HEK293 (cell line): ENCODE data around the gene PRRC2B.

ENCODE experiments used
- CTCF ChIA-PET: fragments of 350-600 bp; formaldehyde crosslinking; extraction: SDS; loops from one replicate; lab custom pipeline; 2021; ENCODE audit warnings: antibody characterized with exemption; lab: Yijun Ruan, JAX
- POLR2A ChIA-PET: fragments of 300-600 bp; formaldehyde crosslinking; extraction: SDS; loops from one replicate; lab custom pipeline; 2020; ENCODE audit warnings: antibody characterized with exemption, inconsistent platforms; lab: Yijun Ruan, JAX
- H3K27ac ChIP-seq: fragments of 200-500 bp; sonication (Bioruptor generic); 2 replicates; pipeline ENCODE4 v1.5.1; 2014; ENCODE audit warnings: low read depth, low read length, control low read depth, inconsistent platforms; ENCODE audit errors: extremely low read depth
- H3K36me3 ChIP-seq, 2 experiments: fragments of 200-500 bp in 1 of 2; sonication (Bioruptor generic) in 1 of 2; 1 replicate in 1 of 2; 2 replicates in 1 of 2; pipeline ENCODE4 v1.5.1; 2014 to 2017; ENCODE audit warnings: inconsistent platforms in 2 of 2, low read length in 2 of 2; ENCODE audit not compliant: control insufficient read depth in 2 of 2, insufficient read depth in 1 of 2
- H3K4me1 ChIP-seq: fragments of 200-500 bp; sonication (Bioruptor generic); 2 replicates; pipeline ENCODE4 v1.5.1; 2014; ENCODE audit warnings: mild to moderate bottlenecking, low read length, inconsistent platforms; ENCODE audit not compliant: control insufficient read depth, insufficient read depth
- H3K4me3 ChIP-seq: 2 replicates; pipeline ENCODE4 v1.5.1; 2011; ENCODE audit warnings: low read depth, mild to moderate bottlenecking, control low read depth, low read length, moderate library complexity
- H3K9me3 ChIP-seq: fragments of 200-500 bp; sonication (Bioruptor generic); 2 replicates; pipeline ENCODE4 v1.5.1; 2014; ENCODE audit warnings: low read depth, low read length, inconsistent platforms; ENCODE audit not compliant: control insufficient read depth, insufficient read depth
- EGR2 ChIP-seq: fragments of 450-650 bp; formaldehyde crosslinking; IDR thresholded peaks from 2 replicates; pipeline ENCODE4 v1.5.1; 2016; ENCODE audit warnings: low read depth, missing biosample characterization, missing genetic modification characterization
- WT1 ChIP-seq: fragments of 450-650 bp; formaldehyde crosslinking; IDR thresholded peaks from 2 replicates; pipeline ENCODE4 v1.5.1; 2016; ENCODE audit warnings: missing biosample characterization, missing genetic modification characterization
- ZEB2 ChIP-seq: fragments of 450-650 bp; formaldehyde crosslinking; IDR thresholded peaks from 2 replicates; pipeline ENCODE4 v1.5.1; 2016; ENCODE audit warnings: missing biosample characterization, missing genetic modification characterization
- ZFHX2 ChIP-seq: fragments of 450-650 bp; formaldehyde crosslinking; conservative IDR thresholded peaks from 2 replicates; pipeline ENCODE4 v1.5.1; 2016; ENCODE audit warnings: missing biosample characterization, missing genetic modification characterization
- ZNF311 ChIP-seq: fragments of 450-650 bp; formaldehyde crosslinking; IDR thresholded peaks from 2 replicates; pipeline ENCODE4 v1.5.1; 2017; ENCODE audit warnings: missing biosample characterization, missing genetic modification characterization, borderline replicate concordance
- ZNF394 ChIP-seq: fragments of 450-650 bp; formaldehyde crosslinking; IDR thresholded peaks from 2 replicates; pipeline ENCODE4 v1.5.1; 2016; ENCODE audit warnings: missing biosample characterization, missing genetic modification characterization, mild to moderate bottlenecking, moderate library complexity, borderline replicate concordance
- ZNF529 ChIP-seq: fragments of 450-650 bp; formaldehyde crosslinking; IDR thresholded peaks from 2 replicates; pipeline ENCODE4 v1.5.1; 2017; ENCODE audit warnings: missing genetic modification characterization, missing biosample characterization; ENCODE audit not compliant: insufficient replicate concordance
- ZNF544 ChIP-seq: fragments of 450-650 bp; formaldehyde crosslinking; IDR thresholded peaks from 2 replicates; pipeline ENCODE4 v1.5.0; 2017; ENCODE audit warnings: missing biosample characterization, missing genetic modification characterization
- ZNF624 ChIP-seq: fragments of 450-650 bp; formaldehyde crosslinking; IDR thresholded peaks from 2 replicates; pipeline ENCODE4 v1.5.1; 2017; ENCODE audit warnings: missing biosample characterization, missing genetic modification characterization
- TF ChIP-seq, protein P1 (sequence below): fragments of 450-650 bp; formaldehyde crosslinking; conservative IDR thresholded peaks from 2 replicates; pipeline ENCODE4 v1.5.1; 2016; ENCODE audit warnings: low read depth, missing biosample characterization, missing genetic modification characterization
- TF ChIP-seq, protein P2 (sequence below): fragments of 450-650 bp; formaldehyde crosslinking; IDR thresholded peaks from 2 replicates; pipeline ENCODE4 v1.5.1; 2017; ENCODE audit warnings: missing biosample characterization, missing genetic modification characterization
- TF ChIP-seq, protein P3 (sequence below): fragments of 450-650 bp; formaldehyde crosslinking; IDR thresholded peaks from 2 replicates; pipeline ENCODE4 v1.5.1; 2017; ENCODE audit warnings: missing biosample characterization, missing genetic modification characterization
- TF ChIP-seq, protein P4 (sequence below): fragments of 450-650 bp; formaldehyde crosslinking; IDR thresholded peaks from 2 replicates; pipeline ENCODE4 v1.5.1; 2016; ENCODE audit warnings: missing biosample characterization, missing genetic modification characterization, borderline replicate concordance

Gene PRRC2B

DNA sequence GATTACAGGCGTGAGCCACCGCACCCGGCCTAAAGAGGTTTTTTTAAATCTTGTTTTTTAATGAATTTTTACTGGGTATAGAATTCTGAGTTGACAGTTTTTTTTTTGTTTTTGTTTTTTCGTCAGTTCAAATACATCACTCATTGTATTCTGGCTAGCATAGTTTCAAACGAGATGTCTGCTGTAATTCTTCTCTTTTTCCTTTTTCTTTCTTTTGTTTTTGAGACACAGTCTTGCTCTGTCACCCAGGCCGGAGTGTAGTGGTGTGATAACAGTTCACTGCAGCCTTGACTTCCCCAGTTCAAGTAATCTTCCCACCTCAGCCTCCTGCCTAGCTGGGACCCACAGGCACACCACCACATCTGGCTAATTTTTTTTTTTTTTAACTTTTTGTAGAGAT lies 149.3 kb downstream of the PRRC2B start (continued):
- TF ChIP-seq, protein P1, sequence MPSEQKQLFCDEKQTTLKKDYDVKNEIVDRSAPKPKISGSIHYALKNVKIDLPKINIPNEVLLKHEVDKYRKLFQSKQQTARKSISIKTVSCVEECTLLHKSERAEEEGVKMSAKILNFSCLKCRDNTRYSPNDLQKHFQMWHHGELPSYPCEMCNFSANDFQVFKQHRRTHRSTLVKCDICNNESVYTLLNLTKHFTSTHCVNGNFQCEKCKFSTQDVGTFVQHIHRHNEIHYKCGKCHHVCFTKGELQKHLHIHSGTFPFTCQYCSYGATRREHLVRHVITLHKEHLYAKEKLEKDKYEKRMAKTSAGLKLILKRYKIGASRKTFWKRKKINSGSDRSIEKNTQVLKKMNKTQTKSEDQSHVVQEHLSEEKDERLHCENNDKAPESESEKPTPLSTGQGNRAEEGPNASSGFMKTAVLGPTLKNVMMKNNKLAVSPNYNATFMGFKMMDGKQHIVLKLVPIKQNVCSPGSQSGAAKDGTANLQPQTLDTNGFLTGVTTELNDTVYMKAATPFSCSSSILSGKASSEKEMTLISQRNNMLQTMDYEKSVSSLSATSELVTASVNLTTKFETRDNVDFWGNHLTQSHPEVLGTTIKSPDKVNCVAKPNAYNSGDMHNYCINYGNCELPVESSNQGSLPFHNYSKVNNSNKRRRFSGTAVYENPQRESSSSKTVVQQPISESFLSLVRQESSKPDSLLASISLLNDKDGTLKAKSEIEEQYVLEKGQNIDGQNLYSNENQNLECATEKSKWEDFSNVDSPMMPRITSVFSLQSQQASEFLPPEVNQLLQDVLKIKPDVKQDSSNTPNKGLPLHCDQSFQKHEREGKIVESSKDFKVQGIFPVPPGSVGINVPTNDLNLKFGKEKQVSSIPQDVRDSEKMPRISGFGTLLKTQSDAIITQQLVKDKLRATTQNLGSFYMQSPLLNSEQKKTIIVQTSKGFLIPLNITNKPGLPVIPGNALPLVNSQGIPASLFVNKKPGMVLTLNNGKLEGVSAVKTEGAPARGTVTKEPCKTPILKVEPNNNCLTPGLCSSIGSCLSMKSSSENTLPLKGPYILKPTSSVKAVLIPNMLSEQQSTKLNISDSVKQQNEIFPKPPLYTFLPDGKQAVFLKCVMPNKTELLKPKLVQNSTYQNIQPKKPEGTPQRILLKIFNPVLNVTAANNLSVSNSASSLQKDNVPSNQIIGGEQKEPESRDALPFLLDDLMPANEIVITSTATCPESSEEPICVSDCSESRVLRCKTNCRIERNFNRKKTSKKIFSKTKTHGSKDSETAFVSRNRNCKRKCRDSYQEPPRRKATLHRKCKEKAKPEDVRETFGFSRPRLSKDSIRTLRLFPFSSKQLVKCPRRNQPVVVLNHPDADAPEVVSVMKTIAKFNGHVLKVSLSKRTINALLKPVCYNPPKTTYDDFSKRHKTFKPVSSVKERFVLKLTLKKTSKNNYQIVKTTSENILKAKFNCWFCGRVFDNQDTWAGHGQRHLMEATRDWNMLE (tag by site-specific recombination) = no peak
- peak; percentile 79 for TF ChIP-seq ZNF529
- no peak for TF ChIP-seq ZNF544 (tag by site-specific recombination)
- TF ChIP-seq, protein P2, sequence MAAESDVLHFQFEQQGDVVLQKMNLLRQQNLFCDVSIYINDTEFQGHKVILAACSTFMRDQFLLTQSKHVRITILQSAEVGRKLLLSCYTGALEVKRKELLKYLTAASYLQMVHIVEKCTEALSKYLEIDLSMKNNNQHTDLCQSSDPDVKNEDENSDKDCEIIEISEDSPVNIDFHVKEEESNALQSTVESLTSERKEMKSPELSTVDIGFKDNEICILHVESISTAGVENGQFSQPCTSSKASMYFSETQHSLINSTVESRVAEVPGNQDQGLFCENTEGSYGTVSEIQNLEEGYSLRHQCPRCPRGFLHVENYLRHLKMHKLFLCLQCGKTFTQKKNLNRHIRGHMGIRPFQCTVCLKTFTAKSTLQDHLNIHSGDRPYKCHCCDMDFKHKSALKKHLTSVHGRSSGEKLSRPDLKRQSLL = no peak
- TF ChIP-seq, all 188 proteins: peak for 24

DNA sequence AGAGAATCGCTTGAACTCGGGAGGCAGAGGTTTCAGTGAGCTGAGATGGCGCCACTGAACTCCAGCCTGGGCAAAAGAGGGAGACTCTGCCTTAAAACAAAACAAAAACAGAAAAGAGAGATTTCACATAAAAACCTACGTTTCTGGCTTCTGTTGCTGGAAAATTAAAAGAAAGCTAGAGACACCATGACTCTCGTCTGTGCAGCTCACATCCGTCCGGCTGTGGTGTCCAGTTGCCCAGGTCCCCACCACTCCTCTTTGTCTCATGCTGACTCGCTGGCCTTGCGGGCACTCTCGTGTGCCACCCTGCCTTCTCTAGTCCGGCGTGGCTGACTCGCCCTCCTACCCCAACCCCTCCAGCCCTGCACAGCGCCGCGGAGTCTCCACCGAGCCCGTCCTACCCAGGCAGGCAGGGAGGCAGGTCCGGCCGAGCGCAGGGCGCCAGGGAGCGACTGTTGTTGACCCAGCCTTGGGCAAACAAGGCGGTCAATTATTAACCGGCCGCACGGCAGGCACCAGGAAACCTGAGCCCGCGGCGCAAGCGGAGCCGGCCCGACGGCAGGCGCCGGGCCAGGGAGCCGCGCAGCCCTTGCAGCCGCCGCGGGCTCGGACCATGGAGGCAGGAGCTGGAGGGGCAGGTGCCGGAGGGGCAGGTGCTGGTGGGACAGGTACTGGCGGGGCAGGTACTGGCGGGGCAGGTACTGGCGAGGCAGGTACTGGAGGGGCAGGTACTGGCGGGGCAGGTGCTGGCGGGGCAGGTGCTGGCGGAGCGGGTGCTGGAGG lies 151.3 kb downstream of the PRRC2B start, which contains the start of gene PRRT1B:
Gene PRRT1B (plus strand): TSS at position 521 of the 783 bp plus-strand sequence. CDS start 93 bp downstream, at position 614.
- Histone ChIP-seq H3K27ac (peak within 1 kb of the TSS; percentile 22; the same call in 1 of the 2 replicates), H3K4me1 (0 out of 2 replicates have a peak, but pooled peaks cover 3% of the 10 kb centered on the region), H3K36me3 (no peaks in the 10 kb centered on the region), H3K9me3 (no peaks in the 10 kb centered on the region), H3K4me3 (peak within 1 kb of the TSS; percentile 28)
- POLR2A ChIA-PET = interaction anchor here (0.6 to 1.7 kb wide), 3 partner anchors 22 to 166 kb away, joined by 3 to 6 read pairs (median 4); no protein-coding TSS in a partner anchor
- CTCF ChIA-PET = interaction anchor here (0.7 to 1.2 kb wide), 2 partner anchors 46 to 205 kb away, joined by 3 to 4 read pairs; no protein-coding TSS in a partner anchor
- no peak for TF ChIP-seq ZNF311 (tag by site-specific recombination)
- TF ChIP-seq WT1 = no peak
- TF ChIP-seq, protein P3, sequence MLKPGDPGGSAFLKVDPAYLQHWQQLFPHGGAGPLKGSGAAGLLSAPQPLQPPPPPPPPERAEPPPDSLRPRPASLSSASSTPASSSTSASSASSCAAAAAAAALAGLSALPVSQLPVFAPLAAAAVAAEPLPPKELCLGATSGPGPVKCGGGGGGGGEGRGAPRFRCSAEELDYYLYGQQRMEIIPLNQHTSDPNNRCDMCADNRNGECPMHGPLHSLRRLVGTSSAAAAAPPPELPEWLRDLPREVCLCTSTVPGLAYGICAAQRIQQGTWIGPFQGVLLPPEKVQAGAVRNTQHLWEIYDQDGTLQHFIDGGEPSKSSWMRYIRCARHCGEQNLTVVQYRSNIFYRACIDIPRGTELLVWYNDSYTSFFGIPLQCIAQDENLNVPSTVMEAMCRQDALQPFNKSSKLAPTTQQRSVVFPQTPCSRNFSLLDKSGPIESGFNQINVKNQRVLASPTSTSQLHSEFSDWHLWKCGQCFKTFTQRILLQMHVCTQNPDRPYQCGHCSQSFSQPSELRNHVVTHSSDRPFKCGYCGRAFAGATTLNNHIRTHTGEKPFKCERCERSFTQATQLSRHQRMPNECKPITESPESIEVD = no peak

DNA sequence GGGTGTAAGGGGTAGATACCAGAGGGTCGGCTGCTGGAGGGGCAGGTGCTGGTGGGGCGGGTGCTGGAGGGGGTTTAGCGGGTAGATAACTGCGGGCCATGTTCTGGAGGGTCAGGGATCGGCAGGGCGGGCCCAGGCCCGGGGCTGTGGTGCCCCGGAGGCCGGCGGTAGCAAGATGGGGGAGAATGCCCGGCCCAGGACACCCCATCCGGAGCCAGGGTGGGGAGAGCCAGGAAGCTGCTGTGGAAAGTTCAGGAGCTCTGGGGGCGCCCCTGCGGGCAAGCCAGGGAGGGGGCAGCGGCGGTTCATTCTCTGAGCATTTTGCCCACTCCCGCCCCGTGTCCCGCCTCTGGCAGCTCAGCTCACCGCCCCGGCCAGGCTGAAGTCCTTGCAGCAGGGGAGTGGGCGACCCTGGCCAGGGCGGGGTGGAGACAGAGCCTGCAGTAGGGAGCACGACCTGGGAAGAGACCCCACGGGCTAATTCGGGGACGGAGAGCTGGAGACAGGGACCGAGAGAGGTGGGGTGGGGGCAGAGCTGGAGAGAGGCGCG lies 152.0 kb downstream of the PRRC2B start:
- H3K4me3 ChIP-seq = peak overlapping the region; percentile 28
- H3K4me1 ChIP-seq = 0 out of 2 replicates have a peak, but pooled peaks cover 3% of the 10 kb centered on the region
- H3K9me3 ChIP-seq = no peaks in the 10 kb centered on the region
- H3K27ac ChIP-seq = peak overlapping the region; percentile 22; the same call in 1 of the 2 replicates
- ChIA-PET CTCF (interaction anchor here (0.7 to 1.2 kb wide), 3 partner anchors 46 to 205 kb away, joined by 3 to 4 read pairs (median 4); no protein-coding TSS in a partner anchor), POLR2A (interaction anchor here (0.6 to 1.7 kb wide), 5 partner anchors 14 to 229 kb away, joined by 3 to 7 read pairs (median 4); no protein-coding TSS in a partner anchor)
- H3K36me3 ChIP-seq = no peaks in the 10 kb centered on the region
- TF ChIP-seq ZNF394 (no peak), ZNF624 (tag by site-specific recombination) (no peak), ZEB2 (tag by site-specific recombination) (no peak), ZFHX2 (tag by site-specific recombination) (peak; percentile 76), EGR2 (tag by site-specific recombination) (peak; percentile 63), ZNF311 (tag by site-specific recombination) (no peak)
- TF ChIP-seq, protein P4, sequence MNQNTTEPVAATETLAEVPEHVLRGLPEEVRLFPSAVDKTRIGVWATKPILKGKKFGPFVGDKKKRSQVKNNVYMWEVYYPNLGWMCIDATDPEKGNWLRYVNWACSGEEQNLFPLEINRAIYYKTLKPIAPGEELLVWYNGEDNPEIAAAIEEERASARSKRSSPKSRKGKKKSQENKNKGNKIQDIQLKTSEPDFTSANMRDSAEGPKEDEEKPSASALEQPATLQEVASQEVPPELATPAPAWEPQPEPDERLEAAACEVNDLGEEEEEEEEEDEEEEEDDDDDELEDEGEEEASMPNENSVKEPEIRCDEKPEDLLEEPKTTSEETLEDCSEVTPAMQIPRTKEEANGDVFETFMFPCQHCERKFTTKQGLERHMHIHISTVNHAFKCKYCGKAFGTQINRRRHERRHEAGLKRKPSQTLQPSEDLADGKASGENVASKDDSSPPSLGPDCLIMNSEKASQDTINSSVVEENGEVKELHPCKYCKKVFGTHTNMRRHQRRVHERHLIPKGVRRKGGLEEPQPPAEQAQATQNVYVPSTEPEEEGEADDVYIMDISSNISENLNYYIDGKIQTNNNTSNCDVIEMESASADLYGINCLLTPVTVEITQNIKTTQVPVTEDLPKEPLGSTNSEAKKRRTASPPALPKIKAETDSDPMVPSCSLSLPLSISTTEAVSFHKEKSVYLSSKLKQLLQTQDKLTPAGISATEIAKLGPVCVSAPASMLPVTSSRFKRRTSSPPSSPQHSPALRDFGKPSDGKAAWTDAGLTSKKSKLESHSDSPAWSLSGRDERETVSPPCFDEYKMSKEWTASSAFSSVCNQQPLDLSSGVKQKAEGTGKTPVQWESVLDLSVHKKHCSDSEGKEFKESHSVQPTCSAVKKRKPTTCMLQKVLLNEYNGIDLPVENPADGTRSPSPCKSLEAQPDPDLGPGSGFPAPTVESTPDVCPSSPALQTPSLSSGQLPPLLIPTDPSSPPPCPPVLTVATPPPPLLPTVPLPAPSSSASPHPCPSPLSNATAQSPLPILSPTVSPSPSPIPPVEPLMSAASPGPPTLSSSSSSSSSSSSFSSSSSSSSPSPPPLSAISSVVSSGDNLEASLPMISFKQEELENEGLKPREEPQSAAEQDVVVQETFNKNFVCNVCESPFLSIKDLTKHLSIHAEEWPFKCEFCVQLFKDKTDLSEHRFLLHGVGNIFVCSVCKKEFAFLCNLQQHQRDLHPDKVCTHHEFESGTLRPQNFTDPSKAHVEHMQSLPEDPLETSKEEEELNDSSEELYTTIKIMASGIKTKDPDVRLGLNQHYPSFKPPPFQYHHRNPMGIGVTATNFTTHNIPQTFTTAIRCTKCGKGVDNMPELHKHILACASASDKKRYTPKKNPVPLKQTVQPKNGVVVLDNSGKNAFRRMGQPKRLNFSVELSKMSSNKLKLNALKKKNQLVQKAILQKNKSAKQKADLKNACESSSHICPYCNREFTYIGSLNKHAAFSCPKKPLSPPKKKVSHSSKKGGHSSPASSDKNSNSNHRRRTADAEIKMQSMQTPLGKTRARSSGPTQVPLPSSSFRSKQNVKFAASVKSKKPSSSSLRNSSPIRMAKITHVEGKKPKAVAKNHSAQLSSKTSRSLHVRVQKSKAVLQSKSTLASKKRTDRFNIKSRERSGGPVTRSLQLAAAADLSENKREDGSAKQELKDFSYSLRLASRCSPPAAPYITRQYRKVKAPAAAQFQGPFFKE = no peak
